Caco-2 (cell line): Measurements from ENCODE around the gene OLFM1. TPM values are rescaled to one million over a fixed set of nuclear protein-coding genes. Genes with fewer than 3 reads are reported as not detected.
A peak's percentile ranks its signal among the peaks of the same experiment; 100 is the strongest.

Experiments used
- BruUV-seq: library from RNA; stranded (reverse); fragments of 400-500 nt; replicated peaks from 2 replicates; lab custom pipeline; 2021; lab: Mats Ljungman, UMichigan
- CTCF ChIA-PET: fragments of 300-600 bp; sonication (Branson Sonifier 250); formaldehyde crosslinking; loops from one replicate; lab custom pipeline; 2022; ENCODE audit warnings: antibody characterized with exemption; lab: Charles Lee
- POLR2A ChIA-PET: fragments of 300-600 bp; sonication (Branson Sonifier 250); formaldehyde crosslinking; loops from one replicate; lab custom pipeline; 2022; ENCODE audit warnings: antibody characterized with exemption; lab: Charles Lee
- DNase-seq, 2 experiments: peaks; one replicate each; pipeline versions ENCODE4 v3.0.0 to v3.0.0-alpha.2; 2020 to 2022
- H3K27me3 ChIP-seq: replicated peaks from 2 replicates; pipeline ENCODE4 v1.6.0; 2011; ENCODE audit warnings: low read length; ENCODE audit not compliant: control insufficient read depth, insufficient read depth
- H3K36me3 ChIP-seq: 2 replicates; pipeline ENCODE4 v1.5.1; 2011; ENCODE audit warnings: low read length; ENCODE audit not compliant: control insufficient read depth, insufficient read depth
- H3K4me1 ChIP-seq: fragments of 250-450 bp; sonication (Bioruptor Pico); 2 replicates; pipeline ENCODE4 v1.5.1; 2020; ENCODE audit warnings: mild to moderate bottlenecking
- H3K4me3 ChIP-seq: 2 replicates; pipeline ENCODE4 v1.5.1; 2011; ENCODE audit warnings: low read depth, mild to moderate bottlenecking, control low read depth, low read length
- H3K9me3 ChIP-seq: fragments of 250-450 bp; sonication (Bioruptor Pico); 2 replicates; pipeline ENCODE4 v1.5.1; 2020; ENCODE audit warnings: mild to moderate bottlenecking, moderate library complexity
- H3K27ac Mint-ChIP-seq: one replicate; pipeline ENCODE4 v1.8.0; 2022; ENCODE audit warnings: mixed read lengths; ENCODE audit not compliant: unreplicated experiment
- H3K27me3 Mint-ChIP-seq: one replicate; pipeline ENCODE4 v1.8.0; 2022; ENCODE audit warnings: mixed read lengths; ENCODE audit not compliant: insufficient read depth, unreplicated experiment
- H3K36me3 Mint-ChIP-seq: one replicate; pipeline ENCODE4 v1.8.0; 2022; ENCODE audit warnings: mild to moderate bottlenecking, mixed read lengths; ENCODE audit not compliant: insufficient read depth, unreplicated experiment
- H3K4me1 Mint-ChIP-seq: one replicate; pipeline ENCODE4 v1.8.0; 2022; ENCODE audit warnings: low read depth, mixed read lengths; ENCODE audit not compliant: unreplicated experiment
- H3K4me3 Mint-ChIP-seq: one replicate; pipeline ENCODE4 v1.8.0; 2022; ENCODE audit warnings: mild to moderate bottlenecking, moderate library complexity, mixed read lengths; ENCODE audit not compliant: unreplicated experiment
- H3K9me3 Mint-ChIP-seq: one replicate; pipeline ENCODE4 v1.8.0; 2022; ENCODE audit warnings: mixed read lengths; ENCODE audit not compliant: unreplicated experiment
- CTCF ChIP-seq, 2 experiments: fragments of 200-600 bp in 1 of 2; IDR thresholded peaks; 1 replicate in 1 of 2; 2 replicates in 1 of 2; pipeline versions ENCODE4 v1.5.1 to v1.8.0; 2011 to 2022; ENCODE audit warnings: antibody characterized with exemption in 1 of 2, control low read depth in 1 of 2, inconsistent platforms in 1 of 2, low read depth in 1 of 2, low read length in 1 of 2, mild to moderate bottlenecking in 1 of 2, moderate library complexity in 1 of 2; ENCODE audit not compliant: insufficient read depth in 1 of 2, severe bottlenecking in 1 of 2, unreplicated experiment in 1 of 2
- intact Hi-C: fragments of 100-400 bp; cut with micrococcal nuclease; formaldehyde crosslinking; loops from one replicate; pipeline ENCODE4 v1.10.0; 2022; ENCODE audit not compliant: unreplicated experiment
- total RNA-seq: library from RNA; stranded (reverse); gene quantifications from 2 replicates; pipeline ENCODE4 v1.2.3, GENCODE V29; 2022

Gene OLFM1
- total RNA-seq, 1 experiment from 2014 or later: not detected

- POLR2A ChIA-PET: no interaction called here
- H3K4me1 Mint-ChIP-seq: no peaks in the 10 kb centered on the region
- no peak for TF ChIP-seq CTCF (IDR thresholded peaks at IDR 0.05; ENCODE audit: insufficient read depth in 1 of 2, low read depth in 1 of 2, low read length in 1 of 2, severe bottlenecking in 1 of 2, unreplicated experiment in 1 of 2)
- no peaks in the 10 kb centered on the region for H3K9me3 ChIP-seq
- intact Hi-C loops: no loop called here
- H3K36me3 Mint-ChIP-seq: no peaks in the 10 kb centered on the region
- no peaks in the 10 kb centered on the region for H3K36me3 ChIP-seq
- no TSS peak for BruUV-seq
- no peak for DNase-seq
- H3K4me3 ChIP-seq: no peak overlapping the region
- peaks cover 26% of the 10 kb centered on the region for H3K27me3 Mint-ChIP-seq
- no peak overlapping the region for H3K27ac Mint-ChIP-seq
- peaks cover 15% of the 10 kb centered on the region for H3K9me3 Mint-ChIP-seq
- H3K27me3 ChIP-seq: no peaks in the 10 kb centered on the region
- H3K4me1 ChIP-seq: no peaks in the 10 kb centered on the region
- no peak overlapping the region for H3K4me3 Mint-ChIP-seq
- CTCF ChIA-PET: interaction anchor here (0.7 kb wide), 1 partner anchor 118 kb away, joined by 3 read pairs; no protein-coding TSS in a partner anchor
Observed at GRCh38 chr9:135056541-135056940, 30.9 kb upstream of the OLFM1 start.

GRCh38 chr9:135060461-135061116 lies 26.9 kb upstream of the OLFM1 start:
- BruUV-seq: no TSS peak
- H3K9me3 Mint-ChIP-seq: peaks cover 37% of the 10 kb centered on the region
- H3K27me3 Mint-ChIP-seq: peaks cover 17% of the 10 kb centered on the region
- Histone ChIP-seq H3K36me3 (no peaks in the 10 kb centered on the region), H3K4me1 (no peaks in the 10 kb centered on the region), H3K9me3 (0 out of 2 replicates have a peak, but pooled peaks cover 7% of the 10 kb centered on the region), H3K27me3 (no peaks in the 10 kb centered on the region), H3K4me3 (no peak overlapping the region)
- no peak overlapping the region for H3K4me3 Mint-ChIP-seq
- ChIA-PET POLR2A (interaction anchor here (0.6 kb wide), 1 partner anchor 1419 kb away, joined by 7 read pairs; no protein-coding TSS in a partner anchor), CTCF (no interaction called here)
- H3K27ac Mint-ChIP-seq: no peak overlapping the region
- peak in 1 of 2 experiments; percentile 20 for DNase-seq
- H3K36me3 Mint-ChIP-seq: no peaks in the 10 kb centered on the region
- intact Hi-C loops: no loop called here
- H3K4me1 Mint-ChIP-seq: no peaks in the 10 kb centered on the region
- no peak for TF ChIP-seq CTCF (IDR thresholded peaks at IDR 0.05; ENCODE audit: insufficient read depth in 1 of 2, low read depth in 1 of 2, low read length in 1 of 2, severe bottlenecking in 1 of 2, unreplicated experiment in 1 of 2)

- DNase-seq: no peak
- H3K27me3 Mint-ChIP-seq: peaks cover 14% of the 10 kb centered on the region
- Histone ChIP-seq H3K4me3 (no peak overlapping the region), H3K4me1 (no peaks in the 10 kb centered on the region), H3K36me3 (no peaks in the 10 kb centered on the region), H3K27me3 (no peaks in the 10 kb centered on the region), H3K9me3 (0 out of 2 replicates have a peak, but pooled peaks cover 7% of the 10 kb centered on the region)
- no TSS peak for BruUV-seq
- H3K27ac Mint-ChIP-seq: no peak overlapping the region
- intact Hi-C loops: no loop called here
- no peaks in the 10 kb centered on the region for H3K36me3 Mint-ChIP-seq
- H3K4me3 Mint-ChIP-seq: no peak overlapping the region
- H3K9me3 Mint-ChIP-seq: peaks cover 39% of the 10 kb centered on the region
- H3K4me1 Mint-ChIP-seq: no peaks in the 10 kb centered on the region
- CTCF ChIA-PET: no interaction called here
- POLR2A ChIA-PET: no interaction called here
- no peak for TF ChIP-seq CTCF (IDR thresholded peaks at IDR 0.05; ENCODE audit: insufficient read depth in 1 of 2, low read depth in 1 of 2, low read length in 1 of 2, severe bottlenecking in 1 of 2, unreplicated experiment in 1 of 2)
Observed at GRCh38 chr9:135061441-135061840, 26.0 kb upstream of the OLFM1 start.
